Measurements from ENCODE around the gene CAPN9. TPM values are rescaled to one million over a fixed set of nuclear protein-coding genes. Genes with fewer than 3 reads are reported as not detected.

The CAPN9 gene
- total and polyA plus RNA-seq, 3 experiments from 2014 or later, result not detected

DNA sequence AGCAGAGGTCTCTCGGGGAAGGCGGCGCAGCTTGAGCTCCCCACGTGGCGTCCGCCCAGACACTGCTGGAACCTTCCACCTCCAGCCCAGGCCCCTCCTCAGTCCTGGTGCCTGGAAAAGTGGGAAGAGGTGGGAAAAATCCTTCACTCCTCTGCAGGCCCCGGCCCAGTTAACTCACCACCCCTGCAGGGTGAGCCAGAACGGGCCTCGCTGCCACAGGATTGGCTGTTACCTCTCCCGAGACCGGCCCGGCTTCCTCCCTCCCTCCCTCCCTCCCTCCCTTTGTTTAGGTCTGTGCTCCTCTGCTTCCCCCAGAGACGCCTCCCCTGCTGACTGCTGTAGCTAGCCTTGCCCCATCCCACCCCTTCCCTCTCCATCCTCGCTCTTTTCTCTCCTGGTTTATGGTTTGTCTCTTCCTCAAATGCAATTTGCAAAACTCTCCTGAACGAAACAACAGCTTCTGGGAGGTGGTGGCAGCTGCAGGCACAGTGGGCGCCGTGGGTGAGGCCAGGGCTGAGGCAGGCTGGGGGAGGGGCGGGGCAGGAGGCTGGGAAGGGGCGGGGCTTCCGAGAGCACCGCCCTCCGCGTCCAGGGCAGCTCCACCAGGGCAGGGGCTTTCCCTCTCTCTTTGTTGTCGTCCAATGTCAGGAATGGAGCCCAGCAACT, 6.5 kb downstream of the CAPN9 start:
- Mint-ChIP-seq H3K9me3 (no peaks in the 10 kb centered on the region), H3K4me3 (peak overlapping the region in 4 of 7 donors; percentile 32 to 71 (median 60)), H3K27ac (no peak overlapping the region), H3K27me3 (peaks cover 12 to 40% of the 10 kb centered on the region in 2 donors), H3K4me1 (peaks cover 0 to 7% (median 5%) of the 10 kb centered on the region in 3 donors), H3K36me3 (no peaks in the 10 kb centered on the region)
- CTCF ChIA-PET, result interaction anchor here (0.6 kb wide), 1 partner anchor 83 kb away, joined by 3 read pairs; no protein-coding TSS in a partner anchor
- Histone ChIP-seq H3K9me3 (ENCODE audit: low read length) (no peaks in the 10 kb centered on the region), H3K36me3 (ENCODE audit: insufficient read depth, low read length) (no peaks in the 10 kb centered on the region), H3K4me3 (ENCODE audit: low read length) (no peak overlapping the region), H3K27ac (ENCODE audit: low read depth, low read length) (no peak overlapping the region), H3K27me3 (ENCODE audit: insufficient read depth, low read length, poor library complexity, severe bottlenecking) (no peaks in the 10 kb centered on the region), H3K4me1 (ENCODE audit: insufficient read depth, low read length) (no peaks in the 10 kb centered on the region)
- DNase-seq, result peak in 1 of 5 donors; percentile 12
- POLR2A ChIA-PET, result no interaction called here

DNA sequence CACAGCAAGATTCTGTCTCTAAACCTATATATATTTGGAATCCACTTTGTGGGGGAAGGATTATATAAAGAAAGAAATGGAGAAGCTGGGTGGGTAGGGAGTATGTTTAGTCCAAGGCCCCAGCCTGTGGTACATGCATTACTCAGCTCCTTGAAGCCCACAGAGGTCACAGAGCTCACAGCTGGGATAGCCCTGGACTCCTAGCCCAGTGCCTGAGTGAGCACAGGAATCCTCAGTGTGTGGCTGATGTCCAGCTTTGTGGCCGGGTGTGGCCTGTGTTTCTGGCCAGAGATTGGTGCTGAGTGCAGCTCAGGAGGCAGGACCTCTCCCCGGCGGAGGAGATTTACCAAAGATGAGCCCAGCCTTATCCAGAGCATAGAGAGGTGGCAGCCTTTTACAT, 7.6 kb downstream of the CAPN9 start:
- Mint-ChIP-seq H3K36me3 (no peaks in the 10 kb centered on the region), H3K9me3 (no peaks in the 10 kb centered on the region), H3K27me3 (peaks cover 6 to 37% of the 10 kb centered on the region in 2 donors), H3K27ac (peak overlapping the region in 1 of 8 donors; percentile 52), H3K4me1 (peaks cover 0 to 7% (median 5%) of the 10 kb centered on the region in 3 donors), H3K4me3 (no peak overlapping the region)
- CTCF ChIA-PET, result no interaction called here
- DNase-seq, result no peak
- no peaks in the 10 kb centered on the region for H3K4me1 ChIP-seq (ENCODE audit: insufficient read depth, low read length)
- no peaks in the 10 kb centered on the region for H3K36me3 ChIP-seq (ENCODE audit: insufficient read depth, low read length)
- H3K4me3 ChIP-seq (ENCODE audit: low read length), result no peak overlapping the region
- H3K27ac ChIP-seq (ENCODE audit: low read depth, low read length), result no peak overlapping the region
- H3K27me3 ChIP-seq (ENCODE audit: insufficient read depth, low read length, poor library complexity, severe bottlenecking), result no peaks in the 10 kb centered on the region
- POLR2A ChIA-PET, result no interaction called here
- no peaks in the 10 kb centered on the region for H3K9me3 ChIP-seq (ENCODE audit: low read length)

DNA sequence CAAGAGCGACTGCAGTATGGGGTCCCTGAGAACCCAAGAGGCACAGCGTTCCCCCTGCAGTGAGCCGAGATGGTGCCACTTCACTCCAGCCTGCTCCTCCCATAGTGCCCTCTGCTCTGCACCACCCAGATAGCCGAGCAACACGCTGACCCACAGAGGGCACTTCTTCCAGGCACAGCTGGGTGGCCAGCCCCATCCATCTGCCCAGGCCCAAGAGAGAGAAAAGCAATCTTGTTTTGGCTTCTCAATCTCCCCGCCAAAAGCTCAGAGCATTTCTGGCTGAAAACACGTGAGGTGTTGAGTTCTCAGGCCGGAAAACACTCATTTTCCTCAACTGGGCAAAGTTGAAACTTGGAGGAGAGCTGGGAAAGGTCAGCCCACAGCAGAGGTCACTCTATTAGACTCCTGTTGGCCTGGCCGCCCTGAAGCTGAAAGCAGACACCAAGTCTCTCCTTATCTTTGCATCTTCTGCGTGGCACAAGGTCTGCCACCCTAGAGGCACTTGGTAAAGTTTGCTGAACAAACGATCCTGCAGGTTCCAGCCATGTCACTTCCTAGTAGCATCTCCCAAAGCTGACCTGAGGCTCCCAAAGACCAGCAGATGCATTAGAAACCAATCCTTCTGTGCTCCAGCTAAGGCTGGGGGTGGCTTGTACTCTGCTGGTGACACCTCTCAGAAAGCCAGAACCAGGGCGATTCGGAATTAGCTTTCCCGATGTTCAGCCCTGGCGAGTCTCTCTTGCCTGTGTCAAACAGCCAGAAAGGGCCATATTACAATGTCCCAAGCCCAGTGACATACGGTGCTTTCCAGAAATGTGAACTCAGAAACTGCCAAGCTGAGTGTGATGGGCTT, 10.9 kb downstream of the CAPN9 start:
- peaks cover 0 to 7% (median 5%) of the 10 kb centered on the region in 3 donors for H3K4me1 Mint-ChIP-seq
- no peak for DNase-seq
- no peaks in the 10 kb centered on the region for H3K36me3 ChIP-seq (ENCODE audit: insufficient read depth, low read length)
- no peak overlapping the region for H3K4me3 Mint-ChIP-seq
- no peaks in the 10 kb centered on the region for H3K9me3 Mint-ChIP-seq
- no peaks in the 10 kb centered on the region for H3K9me3 ChIP-seq (ENCODE audit: low read length)
- CTCF ChIA-PET, result no interaction called here
- H3K4me1 ChIP-seq (ENCODE audit: insufficient read depth, low read length), result no peaks in the 10 kb centered on the region
- no peak overlapping the region for H3K4me3 ChIP-seq (ENCODE audit: low read length)
- no peak overlapping the region for H3K27ac Mint-ChIP-seq
- no peak overlapping the region for H3K27ac ChIP-seq (ENCODE audit: low read depth, low read length)
- H3K27me3 ChIP-seq (ENCODE audit: insufficient read depth, low read length, poor library complexity, severe bottlenecking), result peaks cover 7% of the 10 kb centered on the region
- H3K36me3 Mint-ChIP-seq, result no peaks in the 10 kb centered on the region
- POLR2A ChIA-PET, result no interaction called here
- peaks cover 4 to 46% of the 10 kb centered on the region in 2 donors for H3K27me3 Mint-ChIP-seq

DNA sequence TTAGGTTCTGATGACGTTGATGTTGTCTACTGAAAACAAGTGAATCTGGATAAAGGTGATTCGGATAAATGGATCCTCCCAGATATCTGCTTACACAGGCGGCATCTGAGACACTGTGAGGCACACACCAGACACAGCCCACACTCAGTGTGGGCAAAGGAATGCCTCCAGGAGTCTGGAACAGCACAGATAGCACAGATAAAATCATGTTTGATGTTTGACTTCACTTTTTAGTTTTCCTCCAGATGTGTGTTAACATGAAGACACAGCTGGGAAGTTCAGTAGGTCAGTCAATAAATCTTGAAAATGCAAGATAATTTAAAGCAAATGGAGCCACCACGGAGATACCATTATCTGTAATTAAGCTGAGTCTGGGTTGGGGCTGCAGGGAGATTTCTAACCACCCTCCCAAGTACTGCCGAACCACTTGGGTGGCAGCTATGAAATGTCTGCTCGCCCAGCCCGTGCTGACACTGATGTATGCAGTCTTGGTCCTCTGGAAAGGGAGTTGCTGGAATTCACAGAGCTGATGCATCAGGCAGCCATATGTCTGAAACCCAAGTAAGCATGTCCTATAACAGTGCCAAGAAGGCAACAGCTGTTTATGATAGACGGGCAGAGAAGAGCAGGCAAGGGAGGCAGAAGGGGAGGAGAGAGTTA, 11.7 kb downstream of the CAPN9 start:
- H3K4me3 Mint-ChIP-seq, result no peak overlapping the region
- H3K36me3 Mint-ChIP-seq, result no peaks in the 10 kb centered on the region
- ChIA-PET POLR2A (no interaction called here), CTCF (no interaction called here)
- Histone ChIP-seq H3K4me3 (ENCODE audit: low read length) (no peak overlapping the region), H3K9me3 (ENCODE audit: low read length) (no peaks in the 10 kb centered on the region), H3K36me3 (ENCODE audit: insufficient read depth, low read length) (no peaks in the 10 kb centered on the region), H3K27ac (ENCODE audit: low read depth, low read length) (no peak overlapping the region), H3K27me3 (ENCODE audit: insufficient read depth, low read length, poor library complexity, severe bottlenecking) (peaks cover 7% of the 10 kb centered on the region), H3K4me1 (ENCODE audit: insufficient read depth, low read length) (no peaks in the 10 kb centered on the region)
- H3K9me3 Mint-ChIP-seq, result no peaks in the 10 kb centered on the region
- no peak overlapping the region for H3K27ac Mint-ChIP-seq
- DNase-seq, result no peak
- peaks cover 0 to 5% (median 3%) of the 10 kb centered on the region in 3 donors for H3K4me1 Mint-ChIP-seq
- H3K27me3 Mint-ChIP-seq, result peaks cover 4 to 50% of the 10 kb centered on the region in 2 donors

DNA sequence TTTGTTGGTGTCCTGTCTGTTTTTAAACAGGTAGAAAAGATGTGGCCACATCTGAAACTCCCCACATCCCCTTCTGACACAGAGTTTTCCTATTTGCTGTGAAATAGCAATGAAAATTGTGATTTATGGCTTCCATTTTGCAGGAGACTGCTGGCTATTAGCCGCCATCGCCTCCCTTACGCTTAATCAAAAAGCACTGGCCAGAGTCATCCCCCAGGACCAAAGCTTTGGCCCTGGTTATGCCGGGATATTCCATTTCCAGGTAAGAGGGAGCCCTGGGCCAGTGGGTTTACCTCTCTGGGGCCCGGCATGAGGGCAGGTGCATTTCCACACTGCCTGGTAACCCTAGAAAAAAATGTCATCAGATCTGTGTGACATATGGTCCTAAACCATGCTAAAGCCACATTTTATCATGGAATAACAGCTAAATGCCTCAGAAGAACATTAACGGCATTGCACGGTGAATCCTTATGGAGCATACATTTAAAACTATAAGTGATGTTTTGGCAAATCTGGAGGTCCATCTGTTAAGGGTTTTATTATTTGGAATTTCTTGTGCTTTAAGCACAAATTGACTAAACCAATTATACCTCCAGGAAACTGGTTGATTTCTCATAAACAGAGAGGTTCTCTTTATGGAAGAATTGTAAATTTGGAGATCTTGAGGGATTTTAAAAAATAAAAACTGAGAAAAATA, 12.3 kb downstream of the CAPN9 start:
- no peaks in the 10 kb centered on the region for H3K4me1 Mint-ChIP-seq
- DNase-seq, result no peak
- Histone ChIP-seq H3K27me3 (ENCODE audit: insufficient read depth, low read length, poor library complexity, severe bottlenecking) (peaks cover 7% of the 10 kb centered on the region), H3K27ac (ENCODE audit: low read depth, low read length) (no peak overlapping the region), H3K4me3 (ENCODE audit: low read length) (no peak overlapping the region), H3K36me3 (ENCODE audit: insufficient read depth, low read length) (no peaks in the 10 kb centered on the region), H3K4me1 (ENCODE audit: insufficient read depth, low read length) (no peaks in the 10 kb centered on the region), H3K9me3 (ENCODE audit: low read length) (no peaks in the 10 kb centered on the region)
- no peak overlapping the region for H3K4me3 Mint-ChIP-seq
- no peak overlapping the region for H3K27ac Mint-ChIP-seq
- H3K9me3 Mint-ChIP-seq, result no peaks in the 10 kb centered on the region
- ChIA-PET CTCF (no interaction called here), POLR2A (no interaction called here)
- H3K36me3 Mint-ChIP-seq, result no peaks in the 10 kb centered on the region
- H3K27me3 Mint-ChIP-seq, result peaks cover 4 to 50% of the 10 kb centered on the region in 2 donors

DNA sequence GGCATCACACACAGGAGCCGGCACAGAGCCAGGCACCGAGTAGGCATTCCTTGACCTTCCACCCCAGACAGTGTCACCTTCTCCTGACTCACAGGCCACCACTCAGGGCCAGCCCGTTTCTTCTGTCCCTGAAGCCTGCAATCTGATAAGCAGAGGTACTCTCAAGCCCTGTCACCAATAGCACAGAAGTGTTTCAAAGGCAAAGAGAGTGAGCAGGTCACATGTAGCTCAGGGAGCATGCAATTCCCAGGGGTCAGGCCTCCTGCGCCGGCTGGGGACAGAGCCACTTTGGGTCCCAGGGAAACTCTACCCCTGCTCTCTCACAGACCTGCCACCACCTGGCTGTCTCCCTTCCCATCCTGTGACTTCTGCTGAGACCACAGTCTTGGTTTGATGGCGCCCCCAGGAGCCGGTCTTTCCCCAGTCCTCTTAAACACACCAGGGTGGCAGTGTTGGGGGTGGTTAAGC, 13.2 kb downstream of the CAPN9 start:
- Histone ChIP-seq H3K27me3 (ENCODE audit: insufficient read depth, low read length, poor library complexity, severe bottlenecking) (peaks cover 7% of the 10 kb centered on the region), H3K27ac (ENCODE audit: low read depth, low read length) (no peak overlapping the region), H3K4me3 (ENCODE audit: low read length) (no peak overlapping the region), H3K36me3 (ENCODE audit: insufficient read depth, low read length) (no peaks in the 10 kb centered on the region), H3K9me3 (ENCODE audit: low read length) (no peaks in the 10 kb centered on the region), H3K4me1 (ENCODE audit: insufficient read depth, low read length) (no peaks in the 10 kb centered on the region)
- H3K4me3 Mint-ChIP-seq, result no peak overlapping the region
- H3K9me3 Mint-ChIP-seq, result no peaks in the 10 kb centered on the region
- no peaks in the 10 kb centered on the region for H3K4me1 Mint-ChIP-seq
- DNase-seq, result no peak
- H3K27me3 Mint-ChIP-seq, result peaks cover 4 to 44% of the 10 kb centered on the region in 2 donors
- no peaks in the 10 kb centered on the region for H3K36me3 Mint-ChIP-seq
- ChIA-PET CTCF (no interaction called here), POLR2A (no interaction called here)
- no peak overlapping the region for H3K27ac Mint-ChIP-seq

DNA sequence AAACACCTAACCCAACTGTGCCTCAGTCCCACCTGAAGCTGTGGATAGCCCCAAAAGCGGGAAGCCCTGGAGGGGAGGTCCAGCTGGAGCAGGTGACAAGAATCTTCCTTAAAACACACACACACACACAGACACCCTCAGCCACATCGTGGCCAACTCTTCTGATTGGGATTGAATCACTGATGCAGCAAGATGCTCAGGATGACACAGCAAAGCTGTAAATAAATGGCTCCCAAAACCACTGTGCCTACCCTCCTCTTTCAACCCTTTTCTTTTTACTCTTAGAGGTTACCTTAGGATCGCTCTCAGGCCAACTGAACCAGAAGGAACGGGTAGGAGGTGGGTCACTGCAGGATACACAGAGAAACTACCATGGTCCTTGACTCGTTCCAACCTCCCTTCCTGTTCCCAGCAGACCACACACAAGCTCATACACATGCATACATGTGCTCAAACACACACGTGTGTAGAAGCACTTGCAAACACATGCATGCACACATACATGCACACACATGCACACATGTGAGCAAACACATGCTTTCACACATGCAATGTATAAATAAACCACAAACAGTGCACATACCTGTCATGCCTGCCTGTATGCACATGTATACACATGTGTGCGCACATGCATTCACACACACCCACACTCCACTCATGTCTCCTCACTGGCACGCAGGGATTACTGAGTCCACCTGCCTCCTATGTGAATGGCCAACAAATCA, 14.4 kb downstream of the CAPN9 start:
- no peaks in the 10 kb centered on the region for H3K4me1 ChIP-seq (ENCODE audit: insufficient read depth, low read length)
- H3K4me3 ChIP-seq (ENCODE audit: low read length), result no peak overlapping the region
- Mint-ChIP-seq H3K4me3 (no peak overlapping the region), H3K27me3 (peaks cover 4 to 33% of the 10 kb centered on the region in 2 donors), H3K27ac (no peak overlapping the region), H3K36me3 (no peaks in the 10 kb centered on the region), H3K9me3 (no peaks in the 10 kb centered on the region), H3K4me1 (no peaks in the 10 kb centered on the region)
- ChIA-PET POLR2A (no interaction called here), CTCF (no interaction called here)
- H3K27me3 ChIP-seq (ENCODE audit: insufficient read depth, low read length, poor library complexity, severe bottlenecking), result peaks cover 7% of the 10 kb centered on the region
- no peaks in the 10 kb centered on the region for H3K9me3 ChIP-seq (ENCODE audit: low read length)
- no peaks in the 10 kb centered on the region for H3K36me3 ChIP-seq (ENCODE audit: insufficient read depth, low read length)
- DNase-seq, result no peak
- no peak overlapping the region for H3K27ac ChIP-seq (ENCODE audit: low read depth, low read length)
